ENCODE measurements around the gene GRK1.
A peak's percentile ranks its signal among the peaks of the same experiment; 100 is the strongest.

GRCh38 chr13:113758651-113759524 lies 91.9 kb downstream of the GRK1 start, which contains the start of gene TMEM255B:
- peak; percentile 18 for TF ChIP-seq CTCF (IDR thresholded peaks at IDR 0.05; ENCODE audit: poor library complexity)
- no peak for TF ChIP-seq EZH2phosphoT487 (IDR thresholded peaks at IDR 0.05; ENCODE audit: low read depth, severe bottlenecking, unreplicated experiment)

Data from hepatocyte (in vitro differentiated cells).